Measurements from ENCODE around the gene ACBD6.
A peak's percentile ranks its signal among the peaks of the same experiment; 100 is the strongest.

Gene ACBD6

GRCh38 chr1:180424848-180425457 lies 77.4 kb downstream of the ACBD6 start (continued):
- TF ChIP-seq ZNF366 (tag by site-specific recombination; conservative IDR thresholded peaks at IDR 0.05) (peak; percentile 51; the same call in 1 of the 2 replicates), ZNF426 (tag by site-specific recombination; IDR thresholded peaks at IDR 0.05) (no peak), PRDM1 (tag by site-specific recombination; IDR thresholded peaks at IDR 0.05) (no peak), ZNF76 (tag by site-specific recombination; IDR thresholded peaks at IDR 0.05; ENCODE audit: borderline replicate concordance, low read depth) (no peak; the same call in 1 of the 2 replicates), ZNF670 (tag by site-specific recombination; IDR thresholded peaks at IDR 0.05; ENCODE audit: low read depth) (no peak), ZNF837 (tag by site-specific recombination; IDR thresholded peaks at IDR 0.05) (no peak), MEIS1 (CRISPR knock-in tag; IDR thresholded peaks at IDR 0.05; ENCODE audit: borderline replicate concordance) (no peak), ZNF292 (tag by site-specific recombination; IDR thresholded peaks at IDR 0.05; ENCODE audit: borderline replicate concordance, low read depth) (no peak), OSR2 (tag by site-specific recombination; IDR thresholded peaks at IDR 0.05) (peak; percentile 98), ZNF394 (tag by site-specific recombination; IDR thresholded peaks at IDR 0.05; ENCODE audit: borderline replicate concordance) (0 out of 2 replicates have a peak, but pooled peaks have one; percentile 56), ZNF610 (tag by site-specific recombination; IDR thresholded peaks at IDR 0.05; ENCODE audit: borderline replicate concordance) (peak; percentile 72; the same call in 1 of the 2 replicates), ZNF341 (tag by site-specific recombination; IDR thresholded peaks at IDR 0.05; ENCODE audit: low read depth) (peak; percentile 81), EGR2 (tag by site-specific recombination; IDR thresholded peaks at IDR 0.05; ENCODE audit: low read depth) (no peak), HOXC10 (CRISPR knock-in tag; IDR thresholded peaks at IDR 0.05) (no peak), KLF7 (tag by site-specific recombination; IDR thresholded peaks at IDR 0.05; ENCODE audit: borderline replicate concordance) (no peak), CTCF (tag by site-specific recombination; IDR thresholded peaks at IDR 0.05) (no peak), ZNF302 (tag by site-specific recombination; IDR thresholded peaks at IDR 0.05; ENCODE audit: low read depth) (no peak), ZNF48 (tag by site-specific recombination; IDR thresholded peaks at IDR 0.05) (no peak), ZBTB48 (tag by site-specific recombination; IDR thresholded peaks at IDR 0.05) (no peak), ZSCAN30 (tag by site-specific recombination; IDR thresholded peaks at IDR 0.05) (peak; percentile 71; the same call in 1 of the 2 replicates), PRDM4 (tag by site-specific recombination; IDR thresholded peaks at IDR 0.05) (peak; percentile 78), ZNF521 (tag by site-specific recombination; IDR thresholded peaks at IDR 0.05) (no peak), ZNF2 (tag by site-specific recombination; IDR thresholded peaks at IDR 0.05) (peak; percentile 76; the same call in 1 of the 2 replicates), RBAK (tag by site-specific recombination; IDR thresholded peaks at IDR 0.05) (no peak)
- TF ChIP-seq, protein P1, sequence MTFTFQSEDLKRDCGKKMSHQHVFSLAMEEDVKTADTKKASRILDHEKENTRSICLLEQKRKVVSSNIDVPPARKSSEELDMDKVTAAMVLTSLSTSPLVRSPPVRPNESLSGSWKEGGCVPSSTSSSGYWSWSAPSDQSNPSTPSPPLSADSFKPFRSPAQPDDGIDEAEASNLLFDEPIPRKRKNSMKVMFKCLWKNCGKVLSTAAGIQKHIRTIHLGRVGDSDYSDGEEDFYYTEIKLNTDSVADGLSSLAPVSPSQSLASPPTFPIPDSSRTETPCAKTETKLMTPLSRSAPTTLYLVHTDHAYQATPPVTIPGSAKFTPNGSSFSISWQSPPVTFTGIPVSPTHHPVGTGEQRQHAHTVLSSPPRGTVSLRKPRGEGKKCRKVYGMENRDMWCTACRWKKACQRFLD (tag by site-specific recombination; IDR thresholded peaks at IDR 0.05): no peak
- TF ChIP-seq, protein P2, sequence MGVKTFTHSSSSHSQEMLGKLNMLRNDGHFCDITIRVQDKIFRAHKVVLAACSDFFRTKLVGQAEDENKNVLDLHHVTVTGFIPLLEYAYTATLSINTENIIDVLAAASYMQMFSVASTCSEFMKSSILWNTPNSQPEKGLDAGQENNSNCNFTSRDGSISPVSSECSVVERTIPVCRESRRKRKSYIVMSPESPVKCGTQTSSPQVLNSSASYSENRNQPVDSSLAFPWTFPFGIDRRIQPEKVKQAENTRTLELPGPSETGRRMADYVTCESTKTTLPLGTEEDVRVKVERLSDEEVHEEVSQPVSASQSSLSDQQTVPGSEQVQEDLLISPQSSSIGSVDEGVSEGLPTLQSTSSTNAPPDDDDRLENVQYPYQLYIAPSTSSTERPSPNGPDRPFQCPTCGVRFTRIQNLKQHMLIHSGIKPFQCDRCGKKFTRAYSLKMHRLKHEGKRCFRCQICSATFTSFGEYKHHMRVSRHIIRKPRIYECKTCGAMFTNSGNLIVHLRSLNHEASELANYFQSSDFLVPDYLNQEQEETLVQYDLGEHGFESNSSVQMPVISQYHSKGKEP (tag by site-specific recombination; IDR thresholded peaks at IDR 0.05): peak; percentile 72
- TF ChIP-seq, protein P3, sequence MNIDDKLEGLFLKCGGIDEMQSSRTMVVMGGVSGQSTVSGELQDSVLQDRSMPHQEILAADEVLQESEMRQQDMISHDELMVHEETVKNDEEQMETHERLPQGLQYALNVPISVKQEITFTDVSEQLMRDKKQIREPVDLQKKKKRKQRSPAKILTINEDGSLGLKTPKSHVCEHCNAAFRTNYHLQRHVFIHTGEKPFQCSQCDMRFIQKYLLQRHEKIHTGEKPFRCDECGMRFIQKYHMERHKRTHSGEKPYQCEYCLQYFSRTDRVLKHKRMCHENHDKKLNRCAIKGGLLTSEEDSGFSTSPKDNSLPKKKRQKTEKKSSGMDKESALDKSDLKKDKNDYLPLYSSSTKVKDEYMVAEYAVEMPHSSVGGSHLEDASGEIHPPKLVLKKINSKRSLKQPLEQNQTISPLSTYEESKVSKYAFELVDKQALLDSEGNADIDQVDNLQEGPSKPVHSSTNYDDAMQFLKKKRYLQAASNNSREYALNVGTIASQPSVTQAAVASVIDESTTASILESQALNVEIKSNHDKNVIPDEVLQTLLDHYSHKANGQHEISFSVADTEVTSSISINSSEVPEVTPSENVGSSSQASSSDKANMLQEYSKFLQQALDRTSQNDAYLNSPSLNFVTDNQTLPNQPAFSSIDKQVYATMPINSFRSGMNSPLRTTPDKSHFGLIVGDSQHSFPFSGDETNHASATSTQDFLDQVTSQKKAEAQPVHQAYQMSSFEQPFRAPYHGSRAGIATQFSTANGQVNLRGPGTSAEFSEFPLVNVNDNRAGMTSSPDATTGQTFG (tag by site-specific recombination; IDR thresholded peaks at IDR 0.05; ENCODE audit: borderline replicate concordance): no peak
- TF ChIP-seq, protein P4, sequence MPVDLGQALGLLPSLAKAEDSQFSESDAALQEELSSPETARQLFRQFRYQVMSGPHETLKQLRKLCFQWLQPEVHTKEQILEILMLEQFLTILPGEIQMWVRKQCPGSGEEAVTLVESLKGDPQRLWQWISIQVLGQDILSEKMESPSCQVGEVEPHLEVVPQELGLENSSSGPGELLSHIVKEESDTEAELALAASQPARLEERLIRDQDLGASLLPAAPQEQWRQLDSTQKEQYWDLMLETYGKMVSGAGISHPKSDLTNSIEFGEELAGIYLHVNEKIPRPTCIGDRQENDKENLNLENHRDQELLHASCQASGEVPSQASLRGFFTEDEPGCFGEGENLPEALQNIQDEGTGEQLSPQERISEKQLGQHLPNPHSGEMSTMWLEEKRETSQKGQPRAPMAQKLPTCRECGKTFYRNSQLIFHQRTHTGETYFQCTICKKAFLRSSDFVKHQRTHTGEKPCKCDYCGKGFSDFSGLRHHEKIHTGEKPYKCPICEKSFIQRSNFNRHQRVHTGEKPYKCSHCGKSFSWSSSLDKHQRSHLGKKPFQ (tag by site-specific recombination; IDR thresholded peaks at IDR 0.05): peak; percentile 91

All from HEK293 (cell line).